Muscle layer of colon (tissue), 2 donors: ENCODE results near the gene ALK.

Experiments used
- H3K27ac ChIP-seq: one replicate; pipeline ENCODE4 v1.7.0; 2013; ENCODE audit warnings: low read depth, mild to moderate bottlenecking, low read length, moderate library complexity
- H3K27me3 ChIP-seq, 2 donors: one replicate each; pipeline ENCODE4 v1.7.0; 2013; ENCODE audit warnings: low read length in 2 of 2, mild to moderate bottlenecking in 2 of 2; ENCODE audit not compliant: insufficient read depth in 2 of 2, control insufficient read depth in 1 of 2
- H3K36me3 ChIP-seq: one replicate; pipeline ENCODE4 v1.7.0; 2013; ENCODE audit warnings: mild to moderate bottlenecking, low read length; ENCODE audit not compliant: insufficient read depth
- H3K4me1 ChIP-seq: one replicate; pipeline ENCODE4 v1.7.0; 2013; ENCODE audit warnings: mild to moderate bottlenecking, low read length; ENCODE audit not compliant: insufficient read depth
- H3K4me3 ChIP-seq, 2 donors: one replicate each; pipeline ENCODE4 v1.7.0; 2013; ENCODE audit warnings: low read length in 2 of 2, low read depth in 1 of 2, mild to moderate bottlenecking in 1 of 2, moderate library complexity in 1 of 2
- H3K9ac ChIP-seq: one replicate; pipeline ENCODE4 v1.7.0; 2013; ENCODE audit warnings: low read length
- H3K9me3 ChIP-seq: one replicate; pipeline ENCODE4 v1.7.0; 2013; ENCODE audit warnings: mild to moderate bottlenecking, low read length
- donor health status: abdominal sarcoma.
- donor health status: Adenocarcinoma of cecum.

Gene ALK

DNA sequence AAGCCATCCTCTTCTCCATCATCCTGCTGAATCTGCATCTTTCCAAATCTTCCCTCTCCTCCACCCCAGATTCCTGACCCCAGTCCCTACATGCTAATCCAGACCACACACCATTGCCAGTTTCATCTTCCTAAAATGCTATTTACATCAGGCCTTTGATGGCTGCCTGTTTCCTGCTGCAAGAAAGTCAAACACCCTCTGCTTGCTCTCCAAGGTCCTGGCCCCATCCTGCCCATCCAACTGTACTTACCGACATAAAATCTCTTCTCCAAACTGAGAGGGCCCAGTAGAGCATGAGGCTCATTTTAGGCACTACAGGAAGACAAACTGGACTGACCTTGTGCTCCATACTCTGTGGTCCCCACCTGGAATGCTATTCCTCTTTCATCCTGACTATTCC, 19.0 kb downstream of the ALK start:
- Histone ChIP-seq H3K27ac (no peak overlapping the region), H3K4me1 (no peaks in the 10 kb centered on the region), H3K9me3 (no peaks in the 10 kb centered on the region), H3K27me3 (no peaks in the 10 kb centered on the region), H3K4me3 (no peak overlapping the region), H3K36me3 (no peaks in the 10 kb centered on the region), H3K9ac (no peak overlapping the region)

DNA sequence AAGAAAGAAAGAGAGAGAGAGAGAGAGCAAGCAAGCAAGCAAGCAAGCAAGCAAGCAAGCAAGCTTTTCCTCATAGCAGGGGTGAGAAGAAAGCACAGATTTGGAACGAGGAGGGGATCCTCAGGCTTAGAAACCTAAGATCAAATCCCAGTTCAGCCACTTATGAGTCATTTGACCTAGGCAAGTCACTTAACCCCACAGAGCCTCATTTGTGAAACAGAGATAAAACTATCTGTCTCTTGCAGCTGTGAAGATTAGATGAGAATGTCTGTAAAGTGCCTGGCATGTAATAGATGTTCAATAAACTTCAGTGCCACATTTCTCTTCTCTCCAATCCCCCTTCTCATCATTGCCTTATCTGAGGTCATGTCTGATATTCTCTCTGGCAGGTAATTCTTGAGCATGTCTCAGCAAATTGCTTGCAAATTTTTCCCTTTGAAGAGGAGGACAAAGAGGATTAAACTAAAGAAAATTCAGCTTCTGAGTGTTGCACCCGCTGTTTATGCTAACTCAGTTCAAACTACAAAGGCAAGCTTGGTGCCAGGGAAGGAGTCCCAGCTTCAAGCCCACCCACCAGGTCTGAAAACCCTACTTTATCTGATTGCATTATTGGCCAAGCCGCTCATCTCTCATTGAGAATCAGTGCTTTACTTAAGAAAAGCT, 20.3 kb downstream of the ALK start:
- Histone ChIP-seq H3K4me3 (no peak overlapping the region), H3K27ac (no peak overlapping the region), H3K4me1 (no peaks in the 10 kb centered on the region), H3K36me3 (no peaks in the 10 kb centered on the region), H3K9me3 (no peaks in the 10 kb centered on the region), H3K9ac (no peak overlapping the region), H3K27me3 (no peaks in the 10 kb centered on the region)

DNA sequence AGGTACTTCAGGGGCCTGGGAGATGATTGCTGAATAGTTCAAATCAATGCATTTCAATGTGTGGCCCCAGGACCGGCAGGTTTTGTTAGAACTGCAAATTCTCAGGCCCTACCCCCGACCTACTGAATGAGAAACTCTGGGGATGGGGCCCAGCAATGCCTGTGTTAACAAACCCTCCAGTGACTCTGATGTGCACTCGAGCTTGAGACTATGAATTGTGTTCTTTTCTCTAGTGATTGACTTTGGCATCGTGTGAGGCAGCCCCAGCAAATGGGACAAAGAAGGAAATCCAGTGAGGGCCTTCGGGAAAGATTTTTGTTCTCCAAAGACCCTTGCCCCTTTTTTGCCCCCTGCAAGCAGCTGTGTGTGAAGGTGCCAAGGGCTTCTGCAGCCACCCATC, 22.4 kb downstream of the ALK start:
- H3K36me3 ChIP-seq = no peaks in the 10 kb centered on the region
- no peak overlapping the region for H3K27ac ChIP-seq
- no peaks in the 10 kb centered on the region for H3K9me3 ChIP-seq
- no peaks in the 10 kb centered on the region for H3K4me1 ChIP-seq
- no peak overlapping the region for H3K9ac ChIP-seq
- no peak overlapping the region for H3K4me3 ChIP-seq
- H3K27me3 ChIP-seq = no peaks in the 10 kb centered on the region

DNA sequence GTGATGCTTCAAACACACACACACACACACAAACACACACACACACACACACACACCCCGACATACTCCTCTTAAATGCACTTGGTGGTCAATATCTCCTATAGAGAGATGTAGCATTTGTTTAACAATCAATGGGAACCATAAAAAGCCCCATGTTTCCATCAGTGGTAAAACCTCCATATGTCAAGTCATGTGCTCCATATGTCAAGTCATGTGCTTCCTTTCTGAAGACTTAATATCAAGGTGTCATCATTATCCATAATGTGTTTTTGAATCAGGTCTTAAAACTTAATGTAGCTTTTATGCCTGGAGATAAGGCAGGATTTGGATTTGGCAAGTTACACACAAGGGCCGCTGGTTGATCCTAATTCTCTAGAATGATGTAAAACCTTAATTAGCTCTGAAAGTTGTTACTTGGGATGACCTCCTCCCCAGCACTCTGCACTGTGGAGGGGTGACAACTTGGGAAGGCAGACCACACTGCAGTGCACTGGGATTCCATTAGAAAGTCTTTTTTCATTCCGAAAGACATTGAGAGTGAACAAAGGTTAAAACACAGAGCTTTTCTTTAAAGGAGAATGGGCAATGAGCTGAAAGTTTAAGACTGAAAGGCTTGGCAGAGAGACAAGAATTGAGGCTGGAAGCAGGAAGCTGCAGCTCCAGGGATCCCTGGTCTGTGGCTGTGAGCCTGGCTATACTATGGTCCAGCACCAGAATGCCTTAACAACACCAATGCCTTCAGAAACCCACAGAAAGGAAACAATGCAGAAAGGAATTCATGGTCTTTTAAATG, 26.4 kb downstream of the ALK start:
- Histone ChIP-seq H3K27ac (no peak overlapping the region), H3K9me3 (no peaks in the 10 kb centered on the region), H3K9ac (no peak overlapping the region), H3K36me3 (no peaks in the 10 kb centered on the region), H3K4me3 (no peak overlapping the region), H3K4me1 (no peaks in the 10 kb centered on the region), H3K27me3 (no peaks in the 10 kb centered on the region)

DNA sequence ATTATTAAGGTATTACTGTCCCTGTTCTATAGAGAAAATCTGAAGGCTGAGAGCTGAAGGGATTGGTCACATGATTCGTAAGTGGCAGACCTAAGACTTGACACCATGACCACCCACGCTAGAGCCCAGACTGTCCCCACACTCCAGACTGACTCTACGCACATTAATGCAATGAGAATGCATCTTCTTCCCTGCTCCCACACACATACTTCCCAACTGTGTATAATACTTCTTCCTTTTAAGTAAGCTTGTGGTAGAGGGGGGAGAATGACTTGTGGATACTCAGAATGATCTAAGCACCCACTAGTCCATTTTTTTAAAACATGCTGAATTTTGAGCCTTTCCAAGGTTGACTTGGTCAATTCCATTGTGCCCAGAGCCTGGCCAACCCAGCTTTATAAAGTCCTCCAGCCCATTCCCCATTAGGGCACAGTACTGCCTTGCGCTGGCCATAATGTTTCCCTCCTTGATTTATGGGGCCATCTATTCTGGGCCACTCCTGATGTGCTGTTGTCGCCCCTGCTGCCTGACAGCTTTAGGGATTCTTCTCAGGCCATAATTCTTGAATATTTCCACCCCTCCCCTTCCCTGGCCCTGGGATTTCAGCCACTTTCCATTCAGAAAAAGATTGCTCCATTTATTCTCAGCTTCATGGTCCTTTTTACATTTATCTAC, 28.7 kb downstream of the ALK start:
- Histone ChIP-seq H3K36me3 (no peaks in the 10 kb centered on the region), H3K9ac (no peak overlapping the region), H3K9me3 (no peaks in the 10 kb centered on the region), H3K4me1 (no peaks in the 10 kb centered on the region), H3K4me3 (no peak overlapping the region), H3K27ac (no peak overlapping the region), H3K27me3 (no peaks in the 10 kb centered on the region)

DNA sequence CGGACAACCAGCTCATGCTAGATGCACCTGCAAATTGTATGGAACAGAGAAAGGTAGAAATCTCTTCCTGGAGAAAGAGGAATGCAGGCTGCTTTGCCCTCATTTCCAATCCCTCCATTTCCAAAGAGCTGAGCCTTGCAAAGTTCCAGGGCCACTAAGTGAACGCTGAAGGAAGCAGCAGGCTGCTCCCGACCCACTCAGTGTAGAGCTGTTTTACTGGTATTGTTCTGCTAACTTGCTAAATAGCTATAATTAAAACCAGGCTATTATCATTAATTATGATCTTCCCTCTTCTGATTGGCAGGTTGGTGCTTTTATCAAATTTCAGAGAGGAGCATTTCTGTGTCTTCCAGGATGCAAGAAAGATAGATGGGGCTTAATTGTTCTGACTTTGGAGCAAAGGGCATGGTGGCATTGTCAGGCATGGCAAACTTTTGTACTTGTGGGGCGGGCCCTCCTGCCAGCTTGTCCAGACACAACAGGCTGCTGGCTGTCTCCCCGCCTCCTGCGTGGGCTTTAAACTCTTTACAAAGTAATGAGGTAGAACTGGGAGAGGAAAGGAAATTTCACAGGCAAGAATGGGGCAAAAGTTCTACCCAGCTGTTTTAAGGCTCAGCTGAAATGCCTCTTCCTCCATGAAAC, 40.2 kb downstream of the ALK start:
- Histone ChIP-seq H3K27ac (no peak overlapping the region), H3K9ac (no peak overlapping the region), H3K4me1 (no peaks in the 10 kb centered on the region), H3K9me3 (no peaks in the 10 kb centered on the region), H3K27me3 (no peaks in the 10 kb centered on the region), H3K4me3 (no peak overlapping the region), H3K36me3 (no peaks in the 10 kb centered on the region)

DNA sequence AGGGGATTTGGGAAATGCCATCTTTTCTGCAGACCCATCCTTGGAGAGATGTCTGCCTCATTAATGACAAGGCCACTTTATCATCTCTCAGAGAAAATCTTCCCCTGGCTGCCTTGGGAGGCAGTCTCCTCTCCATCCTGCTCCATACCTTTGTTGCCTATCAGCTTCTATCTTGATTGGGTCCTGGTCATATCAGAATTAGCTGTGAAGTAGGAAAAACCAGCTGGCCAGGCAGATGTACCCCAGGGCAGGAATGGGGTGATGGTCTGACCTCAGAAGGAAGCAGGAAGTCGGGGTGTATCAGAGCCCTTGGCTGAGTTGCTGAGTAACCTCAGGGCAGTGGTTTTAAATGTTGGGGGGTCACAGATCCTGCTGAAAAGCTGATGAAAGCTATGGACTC, 41.3 kb downstream of the ALK start:
- no peak overlapping the region for H3K27ac ChIP-seq
- H3K4me1 ChIP-seq = no peaks in the 10 kb centered on the region
- H3K9me3 ChIP-seq = no peaks in the 10 kb centered on the region
- no peak overlapping the region for H3K9ac ChIP-seq
- no peak overlapping the region for H3K4me3 ChIP-seq
- H3K36me3 ChIP-seq = no peaks in the 10 kb centered on the region
- no peaks in the 10 kb centered on the region for H3K27me3 ChIP-seq

DNA sequence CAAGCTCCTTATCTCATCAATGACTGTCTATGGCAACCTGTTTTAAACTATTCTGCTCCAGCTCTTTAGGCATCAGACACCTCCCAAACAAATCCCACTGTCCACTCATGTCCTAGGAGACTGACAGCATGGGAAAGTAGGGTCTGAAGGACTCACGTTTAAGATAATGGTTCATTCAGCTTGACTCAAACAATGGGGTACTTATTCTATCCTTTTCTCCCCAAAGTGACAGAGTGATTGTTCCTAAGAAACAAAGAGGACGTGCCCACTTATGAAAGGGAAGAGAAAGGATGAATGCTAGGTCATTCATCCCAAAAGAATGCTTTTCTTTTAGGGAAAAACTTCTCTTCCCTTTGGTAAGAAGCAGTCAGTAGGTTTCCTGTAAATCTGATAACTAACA, 41.9 kb downstream of the ALK start:
- Histone ChIP-seq H3K4me3 (no peak overlapping the region), H3K9me3 (no peaks in the 10 kb centered on the region), H3K27me3 (no peaks in the 10 kb centered on the region), H3K27ac (no peak overlapping the region), H3K4me1 (no peaks in the 10 kb centered on the region), H3K36me3 (no peaks in the 10 kb centered on the region), H3K9ac (no peak overlapping the region)

DNA sequence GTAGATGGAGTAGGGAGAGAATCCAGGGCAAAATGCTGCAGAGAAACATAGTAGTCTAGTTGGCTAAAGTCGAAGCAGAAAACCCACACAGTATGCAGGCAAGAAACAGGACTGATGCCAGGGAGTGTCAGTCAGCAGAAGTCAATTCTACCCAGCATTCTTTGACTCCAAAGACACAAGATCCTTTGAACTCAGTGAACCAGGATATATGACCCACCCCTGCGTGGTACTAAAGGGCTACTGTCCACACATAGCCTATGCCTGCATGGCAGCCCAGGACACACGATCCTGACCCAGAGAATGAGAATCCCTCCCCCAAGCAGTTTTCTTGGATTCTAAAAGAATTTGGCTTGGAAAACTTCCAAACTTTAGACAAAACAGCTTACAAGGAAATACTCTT, 42.5 kb downstream of the ALK start:
- Histone ChIP-seq H3K9me3 (no peaks in the 10 kb centered on the region), H3K9ac (no peak overlapping the region), H3K27me3 (no peaks in the 10 kb centered on the region), H3K4me3 (no peak overlapping the region), H3K27ac (no peak overlapping the region), H3K4me1 (no peaks in the 10 kb centered on the region), H3K36me3 (no peaks in the 10 kb centered on the region)

DNA sequence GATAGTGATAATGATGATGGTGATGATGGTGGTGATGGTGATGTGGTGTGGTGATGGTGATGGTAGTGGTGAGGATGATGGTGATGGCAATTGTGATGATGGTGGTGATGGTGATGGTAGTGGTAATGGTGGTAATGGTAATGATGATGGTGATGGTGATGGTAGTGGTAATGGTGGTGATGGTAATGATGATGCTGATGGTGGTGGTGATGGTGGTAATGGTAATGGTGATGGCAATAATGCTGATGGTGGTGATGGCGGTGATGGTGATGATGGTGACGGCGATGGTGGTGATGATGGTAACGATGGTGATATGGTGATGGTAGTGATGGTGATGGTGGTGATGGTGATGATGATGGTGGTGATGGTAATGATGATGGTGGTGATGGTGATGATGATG, 45.0 kb downstream of the ALK start:
- Histone ChIP-seq H3K27ac (no peak overlapping the region), H3K9me3 (no peaks in the 10 kb centered on the region), H3K4me1 (no peaks in the 10 kb centered on the region), H3K36me3 (no peaks in the 10 kb centered on the region), H3K9ac (no peak overlapping the region), H3K4me3 (no peak overlapping the region), H3K27me3 (no peaks in the 10 kb centered on the region)

DNA sequence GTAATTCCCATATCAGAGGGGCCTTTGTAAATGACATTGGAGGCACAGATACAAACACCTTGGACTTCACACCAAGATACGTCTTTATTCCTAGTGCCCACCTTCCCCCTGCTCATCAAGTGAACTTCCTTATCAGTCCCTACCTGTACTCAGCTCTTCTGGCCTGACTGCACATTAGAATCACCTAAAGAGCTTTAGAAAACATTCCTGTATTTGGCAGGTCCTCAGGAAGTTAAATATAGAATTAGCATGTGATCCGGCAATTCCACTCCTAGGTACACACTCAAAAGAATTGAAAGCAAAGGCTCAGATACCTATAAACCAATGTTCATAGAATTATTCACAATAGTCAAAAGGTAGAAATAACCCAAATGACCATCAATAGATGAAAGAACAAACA, 46.6 kb downstream of the ALK start:
- Histone ChIP-seq H3K4me1 (no peaks in the 10 kb centered on the region), H3K36me3 (no peaks in the 10 kb centered on the region), H3K27ac (no peak overlapping the region), H3K4me3 (no peak overlapping the region), H3K27me3 (no peaks in the 10 kb centered on the region), H3K9me3 (no peaks in the 10 kb centered on the region), H3K9ac (no peak overlapping the region)
